B cell (primary cell): ENCODE data around the gene NUAK2.

Source experiments
- EZH2 ChIP-seq: IDR thresholded peaks from 2 replicates; pipeline ENCODE4 v1.6.1; 2012; ENCODE audit warnings: borderline replicate concordance, low read depth, mild to moderate bottlenecking, moderate library complexity, low read length; ENCODE audit not compliant: insufficient read depth, poor library complexity, severe bottlenecking
- TF ChIP-seq, protein P1 (sequence below): fragments of 200-600 bp; IDR thresholded peaks from one replicate; pipeline ENCODE4 v1.8.0; 2022; ENCODE audit warnings: antibody characterized with exemption, mild to moderate bottlenecking

DNA sequence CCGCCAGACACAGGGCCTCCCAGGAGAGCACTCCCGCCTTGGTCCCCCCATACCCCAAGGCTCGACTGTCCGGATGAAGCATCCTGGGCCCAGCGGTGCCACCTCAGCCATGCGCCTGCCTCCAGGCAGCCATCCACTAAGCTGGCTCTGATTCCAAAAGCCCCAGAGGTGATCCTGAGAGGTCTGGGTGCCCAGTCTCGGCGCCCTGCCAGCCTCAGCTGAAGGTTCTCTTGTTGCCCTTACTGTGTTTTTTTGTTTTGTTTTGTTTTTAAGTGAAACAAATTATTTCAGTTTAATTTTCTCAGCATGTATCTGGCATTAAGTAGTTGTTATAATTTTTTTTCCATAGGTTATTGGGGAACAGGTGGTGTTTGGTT is 44.9 kb downstream of the NUAK2 start:
- TF ChIP-seq, protein P1, sequence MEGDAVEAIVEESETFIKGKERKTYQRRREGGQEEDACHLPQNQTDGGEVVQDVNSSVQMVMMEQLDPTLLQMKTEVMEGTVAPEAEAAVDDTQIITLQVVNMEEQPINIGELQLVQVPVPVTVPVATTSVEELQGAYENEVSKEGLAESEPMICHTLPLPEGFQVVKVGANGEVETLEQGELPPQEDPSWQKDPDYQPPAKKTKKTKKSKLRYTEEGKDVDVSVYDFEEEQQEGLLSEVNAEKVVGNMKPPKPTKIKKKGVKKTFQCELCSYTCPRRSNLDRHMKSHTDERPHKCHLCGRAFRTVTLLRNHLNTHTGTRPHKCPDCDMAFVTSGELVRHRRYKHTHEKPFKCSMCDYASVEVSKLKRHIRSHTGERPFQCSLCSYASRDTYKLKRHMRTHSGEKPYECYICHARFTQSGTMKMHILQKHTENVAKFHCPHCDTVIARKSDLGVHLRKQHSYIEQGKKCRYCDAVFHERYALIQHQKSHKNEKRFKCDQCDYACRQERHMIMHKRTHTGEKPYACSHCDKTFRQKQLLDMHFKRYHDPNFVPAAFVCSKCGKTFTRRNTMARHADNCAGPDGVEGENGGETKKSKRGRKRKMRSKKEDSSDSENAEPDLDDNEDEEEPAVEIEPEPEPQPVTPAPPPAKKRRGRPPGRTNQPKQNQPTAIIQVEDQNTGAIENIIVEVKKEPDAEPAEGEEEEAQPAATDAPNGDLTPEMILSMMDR, result no peak
- no peak for TF ChIP-seq EZH2
